Small intestine (tissue), 7 donors: ENCODE measurements around the gene EHD4. TPM values are rescaled to one million over a fixed set of nuclear protein-coding genes. Genes with fewer than 3 reads are reported as not detected.

ENCODE experiments used
- DNase-seq, 2 donors: peaks; one replicate each; pipeline versions ENCODE4 v3.0.0 to v3.0.0-alpha.2; 2013
- FAIRE-seq: peaks from 2 replicates; lab custom pipeline; 2012; peaks lifted over from hg19 to GRCh38; lab: Jason Lieb, UNC
- H3K27ac ChIP-seq, 3 donors: one replicate each; pipeline ENCODE4 v1.5.1; 2013; ENCODE audit warnings: low read length in 2 of 3, mild to moderate bottlenecking in 2 of 3, control low read depth in 1 of 3, inconsistent platforms in 1 of 3, low read depth in 1 of 3, moderate library complexity in 1 of 3
- H3K27me3 ChIP-seq, 3 donors: one replicate each; pipeline ENCODE4 v1.6.1; 2013; ENCODE audit warnings: low read length in 3 of 3, inconsistent platforms in 1 of 3; ENCODE audit not compliant: control insufficient read depth in 3 of 3, insufficient read depth in 3 of 3
- H3K36me3 ChIP-seq, 3 donors: one replicate each; pipeline ENCODE4 v1.6.1; 2013; ENCODE audit warnings: low read length in 3 of 3, inconsistent platforms in 1 of 3, low read depth in 1 of 3, mild to moderate bottlenecking in 1 of 3, moderate library complexity in 1 of 3; ENCODE audit not compliant: control insufficient read depth in 3 of 3, insufficient read depth in 2 of 3
- H3K4me1 ChIP-seq, 3 donors: one replicate each; pipeline ENCODE4 v1.6.1; 2013; ENCODE audit warnings: low read length in 2 of 3, inconsistent platforms in 1 of 3, low read depth in 1 of 3, mild to moderate bottlenecking in 1 of 3, moderate library complexity in 1 of 3; ENCODE audit not compliant: control insufficient read depth in 3 of 3, insufficient read depth in 2 of 3
- H3K4me3 ChIP-seq, 3 donors: one replicate each; pipeline ENCODE4 v1.5.1; 2013; ENCODE audit warnings: low read length in 3 of 3, control low read depth in 1 of 3, inconsistent platforms in 1 of 3, low read depth in 1 of 3, mild to moderate bottlenecking in 1 of 3, moderate library complexity in 1 of 3
- H3K9me3 ChIP-seq, 2 donors: one replicate each; pipeline ENCODE4 v1.6.1; 2013; ENCODE audit warnings: low read depth in 1 of 2, low read length in 1 of 2; ENCODE audit not compliant: control insufficient read depth in 2 of 2, insufficient read depth in 1 of 2
- WGBS, 3 donors: extraction: QIAGEN DNeasy Blood & Tissue Kit; methylation state at CpG; one replicate each; pipeline ENCODE4 v1.1.7; 2013; 5-methylcytosine and 5-hydroxymethylcytosine counted together
- polyA plus RNA-seq, 4 donors: library from polyadenylated mRNA; stranded (reverse) in 3 of 4; unstranded in 1 of 4; fragments of 200-250 nt in 3 of 4; fragments of 120-200 nt in 1 of 4; gene quantifications; one replicate each; pipeline versions ENCODE4 v1.2.1 to v1.2.3, GENCODE V29; 2013
- donor health status: healthy with polysubstance abuse.
- donor health status: control.
- donor health status: control.
- donor health status: Bipolar disorder and iron deficiency.
- donor health status: healthy.

Gene EHD4
- polyA plus RNA-seq, 4 donors, result 9.4 to 14.1 (median 11.5) TPM

DNA sequence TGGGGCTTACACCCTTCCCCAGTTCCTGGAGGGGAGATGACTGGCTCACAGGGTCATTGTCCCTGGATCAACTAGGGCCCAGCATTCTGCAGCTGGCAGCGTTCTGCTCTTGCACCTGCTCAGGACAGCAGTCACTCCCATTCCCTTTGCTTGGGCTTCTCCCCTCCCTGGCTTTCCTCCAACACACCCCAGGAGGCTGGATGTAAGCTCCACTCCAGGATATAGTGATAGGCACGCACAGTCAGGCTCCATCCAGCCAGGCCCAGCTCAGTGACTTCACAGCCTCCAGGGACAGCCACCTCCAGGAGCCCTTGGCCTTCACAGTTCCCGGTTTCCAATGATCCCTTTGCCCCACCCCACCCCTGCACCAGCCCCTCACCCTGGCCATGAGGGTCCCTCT is 80.4 kb downstream of the EHD4 start:
- Histone ChIP-seq H3K4me1 (peaks cover 0 to 22% (median 5%) of the 10 kb centered on the region in 3 donors), H3K27me3 (no peaks in the 10 kb centered on the region), H3K9me3 (no peaks in the 10 kb centered on the region), H3K27ac (no peak overlapping the region), H3K4me3 (no peak overlapping the region), H3K36me3 (peaks cover 0 to 8% (median 0%) of the 10 kb centered on the region in 3 donors)
- no peak for FAIRE-seq
- no peak for DNase-seq
- 22 to 62% (median 54%) methylated on average over 3 of the region's 3 CpGs for WGBS, 3 donors

DNA sequence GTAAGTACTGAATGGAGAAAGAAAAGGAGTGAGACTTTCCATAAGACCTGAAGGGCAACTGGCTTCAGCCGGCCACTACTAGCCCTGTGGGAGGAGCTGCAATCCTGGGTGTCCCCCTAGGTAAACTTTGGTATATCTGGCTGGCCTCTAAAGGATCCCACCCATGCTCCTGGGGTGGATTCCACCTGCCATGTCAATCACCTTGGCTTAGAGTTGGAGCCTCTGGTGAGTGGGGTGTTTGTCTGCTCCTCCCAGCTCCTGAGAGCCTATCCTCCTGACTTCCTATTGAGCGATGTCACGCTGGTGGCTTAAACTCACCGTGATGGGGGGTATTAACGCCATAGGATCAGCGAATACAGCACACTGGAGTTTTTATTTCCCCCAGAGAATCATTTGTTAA is 81.1 kb downstream of the EHD4 start:
- 73 to 85% (median 82%) methylated on average over 6 of the region's 6 CpGs for WGBS, 3 donors
- Histone ChIP-seq H3K4me3 (no peak overlapping the region), H3K4me1 (peaks cover 0 to 22% (median 5%) of the 10 kb centered on the region in 3 donors), H3K27ac (no peak overlapping the region), H3K36me3 (peaks cover 0 to 3% (median 0%) of the 10 kb centered on the region in 3 donors), H3K27me3 (no peaks in the 10 kb centered on the region), H3K9me3 (no peaks in the 10 kb centered on the region)
- no peak for DNase-seq
- no peak for FAIRE-seq

- no peaks in the 10 kb centered on the region for H3K9me3 ChIP-seq
- DNase-seq, result no peak
- H3K4me3 ChIP-seq, result no peak overlapping the region
- peaks cover 0 to 22% (median 5%) of the 10 kb centered on the region in 3 donors for H3K4me1 ChIP-seq
- H3K27me3 ChIP-seq, result no peaks in the 10 kb centered on the region
- 92 to 93% (median 93%) methylated on average over 6 of the region's 6 CpGs for WGBS, 3 donors
- H3K27ac ChIP-seq, result no peak overlapping the region
- H3K36me3 ChIP-seq, result no peaks in the 10 kb centered on the region
- no peak for FAIRE-seq
Measured at GRCh38 chr15:41890050-41890690, 82.2 kb downstream of the EHD4 start.

GRCh38 chr15:41888662-41889253 is 83.6 kb downstream of the EHD4 start:
- H3K4me1 ChIP-seq, result peaks cover 0 to 8% (median 0%) of the 10 kb centered on the region in 3 donors
- FAIRE-seq, result no peak
- no peak for DNase-seq
- no peaks in the 10 kb centered on the region for H3K36me3 ChIP-seq
- no peaks in the 10 kb centered on the region for H3K27me3 ChIP-seq
- no peak overlapping the region for H3K4me3 ChIP-seq
- 71 to 93% (median 77%) methylated on average over 7 of the region's 7 CpGs for WGBS, 3 donors
- no peaks in the 10 kb centered on the region for H3K9me3 ChIP-seq
- H3K27ac ChIP-seq, result no peak overlapping the region

DNA sequence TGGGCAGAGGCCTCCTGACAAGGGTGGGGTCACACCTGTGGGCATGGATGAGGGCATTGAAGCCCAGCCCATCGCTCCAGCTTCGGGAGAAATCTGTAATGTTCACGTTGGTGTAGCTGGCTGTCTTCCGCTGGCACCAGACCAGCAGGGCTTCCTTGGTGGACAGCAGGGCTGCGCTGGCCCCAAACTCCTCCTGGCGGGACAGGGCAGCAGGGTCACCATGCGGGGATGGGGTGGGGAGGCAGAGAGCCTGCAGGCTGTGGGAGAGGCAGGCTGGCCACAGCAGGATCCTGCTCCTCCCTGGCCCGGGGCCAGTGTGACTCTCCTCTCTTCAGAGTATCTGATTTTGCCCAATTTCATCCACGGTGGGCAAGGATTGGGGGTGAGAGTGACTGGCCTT is 84.5 kb downstream of the EHD4 start:
- Histone ChIP-seq H3K4me3 (no peak overlapping the region), H3K9me3 (no peaks in the 10 kb centered on the region), H3K27ac (no peak overlapping the region), H3K4me1 (peaks cover 0 to 2% (median 0%) of the 10 kb centered on the region in 3 donors), H3K27me3 (no peaks in the 10 kb centered on the region), H3K36me3 (peaks cover 0 to under 1% (median 0%) of the 10 kb centered on the region in 3 donors)
- WGBS, 3 donors, result 85 to 92% (median 86%) methylated on average over 9 of the region's 9 CpGs
- DNase-seq (no peak), FAIRE-seq (no peak)

- DNase-seq (no peak), FAIRE-seq (no peak)
- Histone ChIP-seq H3K4me3 (no peak overlapping the region), H3K36me3 (peaks cover 0 to 2% (median 0%) of the 10 kb centered on the region in 3 donors), H3K27ac (no peak overlapping the region), H3K27me3 (peaks cover 0 to 5% (median 0%) of the 10 kb centered on the region in 3 donors), H3K9me3 (no peaks in the 10 kb centered on the region), H3K4me1 (peaks cover 0 to 5% (median 3%) of the 10 kb centered on the region in 3 donors)
- WGBS, 3 donors, result 95 to 97% (median 96%) methylated on average over 8 to 10 of the region's 10 CpGs
Measured at GRCh38 chr15:41887161-41887560, 85.2 kb downstream of the EHD4 start.

- WGBS, 3 donors, result 88 to 93% (median 92%) methylated on average over 7 of the region's 7 CpGs
- H3K4me1 ChIP-seq, result peaks cover 0 to 5% (median 3%) of the 10 kb centered on the region in 3 donors
- peaks cover 0 to 5% (median 0%) of the 10 kb centered on the region in 3 donors for H3K27me3 ChIP-seq
- no peaks in the 10 kb centered on the region for H3K9me3 ChIP-seq
- H3K27ac ChIP-seq, result no peak overlapping the region
- DNase-seq, result no peak
- peaks cover 0 to 2% (median 0%) of the 10 kb centered on the region in 3 donors for H3K36me3 ChIP-seq
- no peak overlapping the region for H3K4me3 ChIP-seq
- FAIRE-seq, result no peak
Measured at GRCh38 chr15:41886741-41887140, 85.6 kb downstream of the EHD4 start.

GRCh38 chr15:41885841-41886240 is 86.5 kb downstream of the EHD4 start:
- no peaks in the 10 kb centered on the region for H3K9me3 ChIP-seq
- H3K4me3 ChIP-seq, result no peak overlapping the region
- FAIRE-seq (no peak), DNase-seq (no peak)
- H3K36me3 ChIP-seq, result peaks cover 0 to 2% (median 0%) of the 10 kb centered on the region in 3 donors
- peaks cover 0 to 13% (median 0%) of the 10 kb centered on the region in 3 donors for H3K27me3 ChIP-seq
- H3K27ac ChIP-seq, result no peak overlapping the region
- 94 to 97% (median 95%) methylated on average over 14 of the region's 14 CpGs for WGBS, 3 donors
- peaks cover 0 to 5% (median 3%) of the 10 kb centered on the region in 3 donors for H3K4me1 ChIP-seq
